ENCODE data around the gene BEST2.

BEST2 gene

DNA sequence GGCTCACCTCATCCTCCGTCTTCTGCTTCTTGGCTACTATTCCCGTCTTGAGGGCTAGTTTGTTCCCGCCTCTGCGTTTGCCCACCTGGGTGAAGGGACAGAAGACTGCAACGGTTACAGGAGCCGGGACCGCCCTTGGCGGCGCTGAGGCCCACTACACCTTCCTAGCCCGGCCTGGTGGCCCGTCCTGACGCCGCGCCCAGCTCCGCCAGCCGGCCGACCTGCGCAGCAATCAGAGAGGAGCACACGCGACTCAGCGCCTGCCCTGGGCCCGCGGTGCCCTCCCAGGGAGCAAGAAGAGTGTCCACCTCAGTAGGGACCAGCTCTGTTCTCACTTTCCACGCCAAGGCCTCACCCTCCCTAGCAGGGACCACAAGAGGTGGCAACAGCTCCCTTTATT, 20.3 kb upstream of the BEST2 start:
- no peak for DNase-seq

DNA sequence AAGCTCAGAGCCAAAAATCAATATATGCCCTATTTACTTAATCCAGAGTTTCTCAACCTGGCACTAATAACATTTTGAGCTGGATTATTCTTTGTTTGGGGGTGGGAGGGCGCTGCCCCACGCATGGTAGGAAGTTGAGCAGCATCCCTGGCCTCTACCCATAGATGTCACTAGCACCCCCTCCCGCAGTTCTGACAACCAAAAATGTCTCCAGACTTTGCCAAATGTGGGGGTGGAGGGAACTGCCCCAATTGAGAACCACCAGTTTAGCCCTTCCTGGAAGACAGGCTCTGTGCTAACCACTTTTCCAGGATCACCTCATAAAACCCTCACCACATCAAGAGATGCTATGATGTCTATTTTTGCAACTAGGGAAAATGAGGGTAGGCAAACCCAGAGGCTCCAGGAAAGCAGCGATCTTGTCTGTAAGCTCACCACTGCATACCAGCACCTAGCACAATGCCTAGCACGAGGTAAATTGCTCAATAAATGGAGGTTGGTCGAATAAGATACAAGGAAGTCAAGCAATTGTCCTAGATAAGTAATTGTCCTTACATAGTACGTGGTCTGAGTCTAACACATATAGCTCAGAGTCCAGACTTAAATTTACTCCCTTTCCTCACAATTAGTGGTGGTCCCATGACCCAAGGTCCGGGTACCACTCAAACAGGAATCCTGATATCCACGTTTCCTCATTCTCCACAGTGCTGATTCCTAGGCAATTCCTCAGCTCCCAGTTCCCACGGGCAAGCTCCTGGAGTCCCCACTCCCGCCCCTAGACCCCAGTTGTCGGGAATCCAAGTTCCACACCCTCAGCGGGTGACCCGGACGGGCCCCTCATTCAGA, 18.0 kb upstream of the BEST2 start:
- DNase-seq, result peak; percentile 31

DNA sequence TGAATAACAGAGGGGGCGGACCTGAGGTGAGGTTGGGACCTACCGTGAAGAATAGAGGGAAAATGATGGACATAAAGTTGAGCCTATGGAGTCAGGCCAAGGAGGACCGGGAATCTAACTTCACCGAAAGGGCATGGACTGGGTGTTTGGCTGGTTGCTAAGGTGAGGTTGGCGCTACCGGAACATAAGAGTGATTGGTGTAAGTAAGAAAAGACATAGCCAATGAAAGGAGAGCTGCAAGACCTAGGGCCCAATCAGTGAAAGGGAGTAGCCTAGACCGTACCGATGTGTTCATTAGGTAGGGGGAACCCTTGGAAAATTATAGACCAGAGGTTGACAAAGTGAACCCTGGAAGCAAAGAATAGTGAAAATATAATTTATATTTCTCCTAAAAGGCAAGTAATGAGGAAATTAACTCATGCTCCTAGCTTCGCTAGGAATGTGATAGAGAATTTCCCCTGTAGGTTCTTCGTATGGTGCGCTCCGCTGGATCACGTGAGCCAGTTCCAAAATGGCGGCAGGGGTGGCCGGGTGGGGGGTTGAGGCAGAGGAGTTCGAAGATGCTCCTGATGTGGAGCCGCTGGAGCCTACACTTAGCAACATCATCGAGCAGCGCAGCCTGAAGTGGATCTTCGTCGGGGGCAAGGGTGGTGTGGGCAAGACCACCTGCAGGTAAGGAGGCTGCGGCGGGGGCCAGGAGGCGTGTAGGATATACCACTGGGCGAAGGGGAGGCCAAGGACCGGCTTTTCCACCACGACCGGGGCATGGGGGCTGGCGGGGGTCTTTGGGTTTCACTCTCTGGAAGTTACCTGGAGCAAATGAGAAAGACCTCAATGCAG, 14.4 kb upstream of the BEST2 start, which contains the start of gene GET3:
TSS of gene GET3 (plus strand) at position 503 of the 840 bp plus-strand sequence. CDS start at position 512, 9 bp downstream.
- DNase-seq, result peak; percentile 67

DNA sequence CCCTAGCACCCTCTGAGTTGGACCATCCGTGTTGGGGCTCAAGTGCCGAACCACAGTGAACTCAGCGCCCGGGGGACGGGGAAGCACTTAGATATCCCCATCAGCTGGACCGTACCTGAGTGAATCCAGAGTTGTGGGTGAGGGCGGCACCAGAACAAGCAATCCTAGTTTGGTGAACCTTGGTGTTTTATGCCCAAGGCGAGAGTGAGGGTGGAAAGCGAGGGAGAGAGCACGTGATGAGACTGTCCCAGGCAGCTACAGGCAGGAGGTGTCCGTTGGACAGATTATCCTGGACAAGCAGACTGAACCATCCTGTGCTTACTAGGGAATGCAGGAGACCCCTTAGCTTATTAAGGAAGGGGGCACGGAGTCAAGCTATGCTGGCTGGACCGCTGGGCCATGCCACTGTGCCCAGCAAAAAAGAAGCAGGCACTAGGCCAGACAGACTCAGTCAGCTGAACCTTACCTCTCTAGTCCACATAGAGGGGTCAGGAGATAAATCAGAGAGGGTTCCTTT, 13.7 kb upstream of the BEST2 start:
- no peak for DNase-seq

DNA sequence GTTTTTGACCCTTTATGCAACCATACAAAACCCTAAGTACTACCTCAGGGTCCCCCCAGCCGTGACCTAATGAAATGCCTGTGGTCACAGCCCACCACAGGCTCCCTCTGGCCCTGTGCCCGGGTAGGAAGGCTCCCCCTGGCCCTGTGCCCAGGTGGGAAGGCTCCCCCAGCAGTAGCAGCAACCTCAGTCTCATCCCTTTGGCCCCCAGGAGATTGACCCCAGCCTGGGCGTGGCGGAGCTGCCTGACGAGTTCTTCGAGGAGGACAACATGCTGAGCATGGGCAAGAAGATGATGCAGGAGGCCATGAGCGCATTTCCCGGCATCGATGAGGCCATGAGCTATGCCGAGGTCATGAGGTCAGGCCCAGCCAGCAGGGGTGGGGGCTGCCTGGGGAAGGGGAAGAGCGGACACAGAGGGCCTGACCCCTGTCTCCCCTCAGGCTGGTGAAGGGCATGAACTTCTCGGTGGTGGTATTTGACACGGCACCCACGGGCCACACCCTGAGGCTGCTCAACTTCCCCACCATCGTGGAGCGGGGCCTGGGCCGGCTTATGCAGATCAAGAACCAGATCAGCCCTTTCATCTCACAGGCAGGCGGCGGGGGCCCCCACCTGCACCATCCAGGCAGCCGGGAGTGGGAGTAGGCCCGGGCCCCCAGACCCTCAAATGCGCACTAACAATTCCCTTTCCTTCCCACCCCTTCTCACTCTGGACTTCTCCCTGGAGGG, 6.3 kb upstream of the BEST2 start:
- no peak for DNase-seq

DNA sequence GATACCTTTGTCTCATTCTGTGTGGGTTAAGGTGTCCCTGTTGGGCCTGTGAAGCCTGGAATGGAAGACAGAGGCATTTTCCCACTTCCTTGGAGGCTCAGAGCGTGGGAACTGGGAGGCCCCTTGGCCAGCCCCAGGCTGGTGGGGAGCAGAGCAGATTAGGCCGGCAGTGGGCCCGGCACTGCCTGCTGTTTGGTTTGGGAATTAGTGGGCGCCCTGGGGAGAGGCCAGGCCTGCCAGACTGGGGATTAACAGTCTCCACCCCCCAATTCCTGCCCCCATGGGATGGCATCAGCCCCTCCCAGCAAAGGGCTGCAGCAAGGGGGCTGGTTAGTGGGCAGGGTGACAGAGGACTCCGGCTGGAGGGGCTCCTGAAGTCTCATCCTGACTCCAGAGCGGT, 3.1 kb upstream of the BEST2 start:
- no peak for DNase-seq

DNA sequence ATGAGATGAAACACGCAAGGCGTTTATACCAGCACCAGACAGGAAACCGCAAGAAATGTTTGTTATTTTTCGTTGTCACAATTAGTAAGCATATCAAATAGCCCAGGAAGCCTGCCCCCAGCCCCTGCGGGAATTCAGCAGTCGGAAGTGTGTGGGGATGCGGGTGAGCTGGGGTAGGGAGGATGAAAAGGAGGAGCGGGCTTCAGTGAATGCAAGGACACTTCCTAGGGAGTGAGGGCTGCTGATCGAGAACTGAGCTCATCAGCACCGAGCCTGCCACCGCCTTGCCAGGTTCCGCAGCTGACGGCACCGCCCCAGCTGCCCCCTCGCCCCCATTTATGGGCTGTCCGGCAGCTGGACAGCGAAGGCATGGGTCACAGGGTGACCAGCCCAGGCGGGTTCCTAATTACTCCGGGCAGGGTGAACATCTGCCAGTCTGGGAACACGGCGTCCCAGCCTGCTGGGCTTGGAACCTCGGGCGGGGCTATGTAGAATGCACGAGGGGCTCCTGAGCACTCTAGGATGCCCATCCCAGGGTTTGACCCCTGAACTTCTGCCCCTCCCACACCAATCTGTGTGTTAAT, 1.6 kb upstream of the BEST2 start:
- DNase-seq, result no peak

DNA sequence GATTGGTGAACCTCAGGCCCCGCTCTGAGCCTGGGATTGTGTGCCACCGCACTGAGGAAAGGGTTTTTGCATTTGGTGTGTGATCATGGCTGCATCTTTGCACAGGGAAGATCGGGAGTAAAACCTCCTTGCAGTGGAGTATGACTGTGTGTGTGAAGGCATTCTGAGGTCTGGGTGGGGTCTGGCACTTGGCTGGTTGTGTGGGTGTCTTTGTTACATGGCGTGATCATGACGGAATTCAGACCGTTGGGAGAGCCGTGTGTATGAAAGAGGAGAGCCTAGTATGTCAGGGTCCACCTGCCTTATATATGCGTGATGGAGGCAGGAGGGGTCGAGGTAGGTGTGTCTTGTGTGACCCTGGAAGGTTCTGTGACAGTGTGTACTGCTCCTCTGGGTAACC, 740 bp upstream of the BEST2 start:
- DNase-seq, result no peak

DNA sequence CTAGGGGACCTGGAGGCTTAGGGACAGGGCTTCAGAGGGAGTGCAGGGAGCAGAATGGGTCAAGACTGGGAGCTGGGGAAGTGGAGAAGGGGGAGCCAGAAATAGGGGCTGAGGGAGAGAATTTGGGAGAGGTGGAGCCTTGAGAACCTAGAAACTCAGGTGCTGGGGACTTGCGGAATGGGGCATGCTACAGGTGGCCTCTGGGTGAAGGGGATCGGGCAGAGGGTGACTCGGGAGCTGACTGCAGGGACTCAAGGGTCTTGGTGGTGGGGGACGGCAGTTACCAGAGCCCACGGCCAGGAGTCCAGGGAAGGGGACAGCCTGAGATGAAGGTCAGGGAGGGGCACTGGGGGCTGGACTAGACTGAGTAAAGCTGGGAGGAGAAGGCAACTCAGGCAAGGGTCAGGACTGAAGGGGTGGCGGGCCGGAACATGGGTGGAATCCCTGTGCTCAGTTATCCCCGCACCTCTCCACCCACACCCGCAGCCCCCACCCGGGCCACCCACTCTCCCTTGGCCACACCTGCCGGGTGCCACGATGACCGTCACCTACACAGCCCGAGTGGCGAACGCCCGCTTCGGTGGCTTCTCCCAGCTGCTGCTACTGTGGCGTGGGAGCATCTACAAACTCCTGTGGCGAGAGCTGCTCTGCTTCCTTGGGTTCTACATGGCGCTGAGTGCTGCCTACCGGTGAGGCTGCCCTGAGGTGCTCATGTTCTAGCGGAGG, 628 bp downstream of the BEST2 start:
- no peak for DNase-seq

DNA sequence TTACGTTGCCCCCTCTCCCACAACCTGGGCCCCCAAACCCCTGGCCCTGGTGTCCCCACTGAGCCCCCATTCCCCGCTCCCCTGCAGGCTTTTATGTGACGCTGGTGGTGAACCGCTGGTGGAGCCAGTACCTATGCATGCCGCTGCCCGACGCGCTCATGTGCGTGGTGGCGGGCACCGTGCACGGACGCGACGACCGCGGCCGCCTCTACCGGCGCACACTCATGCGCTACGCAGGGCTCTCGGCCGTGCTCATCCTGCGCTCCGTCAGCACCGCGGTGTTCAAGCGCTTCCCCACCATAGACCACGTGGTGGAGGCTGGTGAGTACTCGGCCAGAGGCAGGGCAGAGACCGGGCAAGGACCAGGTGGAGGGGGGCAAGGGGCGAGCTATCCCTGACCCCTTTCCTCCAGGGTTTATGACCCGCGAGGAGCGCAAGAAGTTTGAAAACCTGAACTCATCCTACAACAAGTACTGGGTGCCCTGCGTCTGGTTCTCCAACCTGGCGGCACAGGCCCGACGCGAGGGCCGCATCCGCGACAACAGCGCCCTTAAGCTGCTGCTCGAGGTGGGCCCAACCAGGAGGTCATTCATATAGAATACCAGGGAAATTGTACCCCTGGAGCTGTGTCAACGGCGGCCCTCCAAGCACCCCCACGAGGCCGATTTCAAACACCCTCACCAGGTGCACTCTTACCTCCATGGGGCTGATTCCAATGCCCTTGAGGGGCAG, 3.0 kb downstream of the BEST2 start:
- DNase-seq, result no peak

DNA sequence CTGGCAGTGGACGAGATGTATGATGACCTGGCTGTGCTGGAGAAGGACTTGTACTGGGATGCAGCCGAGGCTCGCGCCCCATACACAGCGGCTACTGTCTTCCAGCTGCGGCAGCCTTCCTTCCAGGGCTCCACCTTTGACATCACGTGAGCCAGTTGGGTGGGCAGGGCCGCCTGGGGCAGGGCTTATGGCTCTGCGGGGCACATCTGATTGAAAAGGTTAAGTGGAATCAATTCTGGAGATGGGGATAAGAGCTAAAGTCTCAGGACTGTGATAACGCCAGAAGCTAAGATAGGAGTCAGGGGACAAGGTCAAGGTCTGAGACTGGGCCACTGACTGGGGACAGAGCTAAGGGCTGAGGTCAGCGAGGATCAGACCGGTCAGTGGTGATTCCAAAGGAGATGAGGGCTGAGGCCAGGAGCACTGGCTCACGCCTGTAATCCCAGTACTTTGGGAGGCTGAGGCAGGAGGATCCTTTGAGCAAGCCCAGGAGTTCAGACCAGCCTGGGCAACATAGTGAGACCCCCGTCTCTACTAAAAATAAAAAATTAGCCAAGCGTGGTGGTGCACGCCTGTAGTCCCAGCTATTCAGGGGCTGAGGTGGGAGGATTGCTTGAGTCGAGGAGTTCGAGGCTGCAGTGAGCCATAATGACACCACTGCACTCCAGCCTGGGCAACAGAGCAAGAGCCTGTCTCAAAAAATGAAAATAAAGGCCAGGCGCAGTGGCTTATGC, 4.7 kb downstream of the BEST2 start:
- DNase-seq, result no peak

DNA sequence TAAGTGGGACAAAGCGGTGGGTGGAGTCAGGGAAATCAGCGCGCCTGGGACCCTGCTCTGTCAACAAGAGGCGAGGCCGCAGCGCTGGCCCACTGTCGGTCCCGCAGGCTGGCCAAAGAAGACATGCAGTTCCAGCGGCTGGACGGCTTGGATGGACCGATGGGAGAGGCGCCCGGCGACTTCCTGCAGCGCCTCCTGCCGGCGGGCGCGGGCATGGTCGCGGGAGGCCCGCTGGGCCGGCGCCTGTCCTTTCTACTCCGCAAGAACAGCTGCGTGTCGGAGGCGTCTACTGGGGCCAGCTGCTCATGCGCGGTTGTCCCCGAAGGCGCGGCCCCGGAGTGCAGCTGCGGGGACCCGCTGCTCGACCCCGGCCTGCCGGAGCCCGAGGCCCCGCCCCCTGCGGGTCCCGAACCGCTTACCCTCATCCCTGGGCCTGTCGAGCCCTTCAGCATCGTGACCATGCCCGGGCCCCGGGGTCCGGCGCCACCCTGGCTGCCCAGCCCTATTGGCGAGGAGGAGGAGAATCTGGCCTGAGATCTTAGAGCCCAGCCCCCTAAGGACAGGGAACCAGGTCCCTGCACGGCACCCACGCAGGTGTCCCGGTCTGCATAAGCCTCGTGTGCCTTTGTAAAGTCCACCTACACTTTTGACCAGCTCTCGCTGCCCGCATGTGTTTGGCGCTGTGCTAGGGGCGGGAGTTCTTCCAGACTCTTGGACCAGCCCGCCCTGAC, 6.1 kb downstream of the BEST2 start:
- no peak for DNase-seq

DNA sequence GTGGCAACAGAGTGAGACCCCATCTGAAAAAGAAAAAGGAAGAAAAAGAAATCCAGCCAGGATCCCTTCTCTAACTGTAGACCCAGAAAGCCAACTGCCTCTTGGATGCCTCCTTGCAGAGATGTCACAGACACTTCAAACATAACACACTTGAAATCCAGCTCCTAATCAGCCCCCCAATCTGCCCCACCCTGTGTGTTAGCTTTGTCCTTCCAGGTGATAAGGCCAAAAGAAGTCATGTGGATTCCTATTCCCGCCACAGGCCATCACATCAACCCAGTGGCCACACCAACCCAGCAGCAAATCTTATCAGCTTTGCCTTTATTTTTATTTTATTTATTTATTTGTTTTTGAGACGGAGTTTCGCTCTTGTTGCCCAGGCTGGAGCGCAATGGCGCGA, 8.1 kb downstream of the BEST2 start:
- no peak for DNase-seq

DNA sequence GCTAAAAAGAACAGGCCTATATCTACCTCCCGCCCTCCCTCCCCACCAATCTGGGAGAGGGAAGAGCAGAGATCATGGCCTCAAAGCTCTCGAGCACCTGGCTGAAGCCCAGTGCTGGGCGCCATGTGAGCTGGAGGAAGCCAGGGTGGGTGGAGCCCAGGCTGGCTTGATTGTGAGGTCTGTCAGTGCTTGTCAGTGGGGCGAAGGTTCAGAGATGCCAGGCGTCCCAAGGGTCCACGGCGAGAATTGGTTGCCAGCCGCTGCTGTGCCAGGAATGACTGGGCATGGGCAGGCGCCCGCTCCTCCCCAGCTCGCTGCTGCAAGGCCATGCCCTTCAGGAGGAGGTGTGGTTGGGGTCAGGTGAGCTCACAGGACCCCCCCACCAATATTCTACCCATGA, 11.5 kb downstream of the BEST2 start:
- DNase-seq, result no peak

DNA sequence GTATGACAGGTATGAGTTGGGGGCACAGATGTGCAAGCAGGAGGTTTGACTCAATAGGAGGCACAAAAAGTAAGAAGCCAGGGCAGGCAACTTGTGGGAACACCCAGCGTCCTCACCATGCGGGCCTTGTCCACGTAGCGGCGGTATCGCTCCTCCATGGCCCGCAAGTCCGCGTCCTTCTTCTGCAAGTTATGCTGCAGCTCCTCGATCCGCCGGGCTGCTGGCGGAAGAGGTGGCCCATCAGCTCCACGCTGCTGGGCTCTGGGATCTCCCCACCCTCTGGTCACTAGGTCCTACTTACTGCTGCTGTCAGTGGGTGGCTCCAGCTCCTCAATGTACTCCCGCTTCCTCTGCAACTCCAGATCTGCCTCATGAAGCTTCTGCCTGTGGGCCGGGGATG, 13.1 kb downstream of the BEST2 start:
- DNase-seq, result no peak

DNA sequence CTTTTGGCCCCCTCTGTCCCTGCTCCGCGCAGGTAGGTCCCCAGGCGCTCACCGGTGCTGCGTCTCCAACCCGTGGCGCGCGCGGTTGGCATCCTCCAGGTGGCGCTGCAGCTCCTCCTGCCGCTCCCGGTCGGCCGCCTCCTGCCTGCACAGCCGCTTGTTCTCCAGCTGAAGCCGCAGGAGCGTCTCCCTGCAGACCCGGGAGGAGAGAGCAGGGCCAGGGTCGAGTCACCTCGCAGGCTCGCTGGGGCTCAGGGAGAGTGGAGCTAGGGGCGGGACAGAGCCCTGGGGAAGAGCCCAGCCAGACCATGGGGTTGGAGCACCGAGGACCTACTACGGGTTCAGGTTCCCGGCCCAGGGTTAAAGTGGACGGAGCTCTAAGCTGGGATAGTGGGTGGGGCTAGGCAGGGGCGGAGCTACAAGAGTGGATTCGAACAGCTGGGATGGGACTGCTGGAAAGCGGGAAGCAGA, 14.5 kb downstream of the BEST2 start:
- DNase-seq, result peak; percentile 58

DNA sequence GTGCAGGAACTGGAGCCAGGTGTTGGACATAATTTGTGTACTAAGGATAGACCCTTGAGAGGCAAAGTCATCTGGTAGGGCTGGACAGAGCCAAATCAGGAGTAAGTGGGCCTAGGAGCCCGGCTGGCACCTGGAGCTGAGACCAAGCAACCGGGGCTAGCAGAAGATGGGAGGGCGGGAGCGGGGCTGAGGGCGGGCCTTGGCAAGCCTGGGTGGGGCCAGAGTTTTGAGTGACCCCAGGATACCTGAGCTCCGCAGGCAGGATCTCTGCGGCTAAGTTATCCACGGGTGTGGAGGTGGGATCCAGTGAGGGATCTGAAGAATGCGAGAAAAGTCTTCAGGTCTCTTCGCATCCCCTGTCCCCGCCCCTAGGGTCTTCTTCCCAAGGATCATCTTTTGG, 15.6 kb downstream of the BEST2 start:
- no peak for DNase-seq

DNA sequence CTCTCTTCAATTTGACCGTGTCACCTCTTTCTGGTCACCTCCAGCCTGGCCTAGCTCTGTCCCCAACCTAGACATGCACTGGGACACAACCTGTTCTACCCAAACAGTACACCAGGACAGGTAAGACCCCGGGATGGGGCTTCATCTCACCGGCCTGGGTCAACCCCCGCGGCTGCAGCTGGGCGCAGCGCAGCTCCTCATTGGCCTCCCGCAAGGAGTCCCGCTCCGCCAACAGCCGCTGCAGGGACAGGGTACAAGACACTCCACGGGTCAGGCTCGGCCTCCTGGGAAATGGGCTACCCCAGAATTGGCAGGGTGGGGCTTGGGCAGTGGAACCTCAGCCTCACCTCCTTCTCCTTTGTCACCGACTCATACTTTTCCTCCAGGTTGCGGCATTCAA, 16.1 kb downstream of the BEST2 start:
- DNase-seq, result no peak

DNA sequence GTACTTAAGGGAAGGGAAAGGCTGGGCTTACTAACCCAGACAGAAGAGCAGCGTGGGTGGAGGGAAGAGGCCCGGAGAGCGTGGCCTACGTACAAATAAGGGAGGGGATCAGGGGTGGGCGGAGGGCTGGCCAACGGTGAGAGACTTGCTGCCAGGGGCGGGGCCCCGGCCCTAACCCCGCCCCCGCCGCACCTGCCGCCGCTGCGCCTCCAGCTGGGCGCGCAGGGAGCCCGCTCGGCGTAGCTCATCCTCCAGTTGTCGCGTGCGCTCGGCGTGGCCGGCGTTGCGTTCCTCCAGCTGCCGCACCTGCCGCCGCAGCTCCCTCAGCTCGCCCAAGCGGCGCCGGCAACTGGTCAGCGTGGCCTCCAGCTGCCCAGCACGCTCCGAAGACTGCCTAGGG, 18.1 kb downstream of the BEST2 start:
- DNase-seq, result no peak

DNA sequence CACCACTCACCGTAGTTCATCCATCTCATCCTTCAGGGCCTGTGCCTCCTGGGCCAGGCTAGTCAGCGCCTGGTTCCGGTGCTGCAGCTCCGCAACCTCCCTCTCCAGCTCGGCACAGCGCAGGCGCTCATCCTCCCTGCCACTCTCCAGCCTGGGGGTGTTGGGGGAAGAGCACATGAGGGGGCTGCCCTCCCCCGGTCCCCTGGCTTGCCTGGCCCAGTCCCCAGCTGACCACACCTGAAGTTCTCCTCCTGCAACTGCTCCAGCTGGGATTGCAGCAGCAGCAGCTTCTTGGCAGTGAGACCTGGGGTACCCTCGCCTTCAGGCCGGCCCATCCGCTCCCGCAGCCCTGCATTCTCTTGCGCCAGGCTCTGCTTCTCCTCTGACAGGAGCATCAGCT, 19.3 kb downstream of the BEST2 start:
- no peak for DNase-seq

All from activated T-cell treated with anti-CD3 and anti-CD28 coated beads for 4 hours (primary cell).